ENCODE measurements around the gene CBX7. TPM values are rescaled to one million over a fixed set of nuclear protein-coding genes. Genes with fewer than 3 reads are reported as not detected.
A peak's percentile ranks its signal among the peaks of the same experiment; 100 is the strongest.

CBX7 gene
- total and polyA plus RNA-seq, 2 of the 8 experiments (the other 6 are each of a cell fraction or from before 2014, with no cell fraction given): 6.9 to 8.7 TPM

DNA sequence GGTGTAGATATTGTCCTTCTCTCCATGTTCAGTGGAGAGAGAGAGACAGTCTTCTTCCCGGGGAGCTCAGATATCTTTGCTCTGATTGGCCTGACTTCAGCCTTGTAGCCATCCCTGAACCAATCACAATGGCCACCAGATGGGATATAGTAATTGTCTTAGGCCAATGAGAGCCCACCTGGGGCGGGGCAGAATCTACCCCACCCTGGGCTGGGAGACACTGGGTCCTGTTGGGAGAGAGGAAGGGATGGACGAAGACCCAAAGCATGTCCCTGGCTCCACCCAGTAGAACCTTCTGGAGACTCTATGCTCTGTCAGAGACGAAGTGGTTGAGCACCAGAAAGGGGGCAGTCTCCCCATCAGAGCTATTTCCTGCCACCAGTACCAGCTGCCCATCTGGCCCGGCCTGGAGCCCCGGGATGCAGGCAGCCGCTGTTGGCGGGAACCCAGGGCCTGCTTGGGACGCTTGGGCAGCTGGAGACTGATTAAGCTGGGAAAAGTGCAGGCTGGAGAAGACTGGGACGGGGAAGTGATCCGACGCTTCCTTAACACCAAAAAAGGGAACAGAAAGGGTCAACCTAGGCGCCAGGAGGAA is 31.6 kb upstream of the CBX7 start:
- H3K4me3 ChIP-seq (ENCODE audit: extremely low read depth in 1 of 4, insufficient read depth in 2 of 4, low read depth in 3 of 4, low read length in 4 of 4): no peak overlapping the region
- peak overlapping the region; percentile 96; the same call in 1 of the 2 replicates for H2BK12ac ChIP-seq (ENCODE audit: low read depth, low read length)
- no peak overlapping the region for H4K5ac ChIP-seq (ENCODE audit: insufficient read length, low read depth, low read length)
- ChIA-PET POLR2A (ENCODE audit: partially characterized antibody) (interaction anchor here (0.6 to 4.4 kb wide), 12 partner anchors 8 to 336 kb away, joined by 3 to 31 read pairs (median 6); partner anchors contain the start of gene RPL3), CTCF (ENCODE audit: partially characterized antibody) (interaction anchor here (0.7 to 3.0 kb wide), 10 partner anchors 9 to 133 kb away, joined by 3 to 14 read pairs (median 6); no protein-coding TSS in a partner anchor)
- no peak overlapping the region for H3K4ac ChIP-seq (replicated peaks; ENCODE audit: insufficient read length, low read depth, low read length)
- H4K20me1 ChIP-seq (replicated peaks in 1 of 2; ENCODE audit: control insufficient read depth in 1 of 2, insufficient read depth in 2 of 2, low read length in 2 of 2): no peaks in the 10 kb centered on the region
- no peak overlapping the region for H2BK20ac ChIP-seq (ENCODE audit: low read length)
- H2BK15ac ChIP-seq (ENCODE audit: low read length): 0 out of 2 replicates have a peak overlapping the region, but pooled peaks have one; percentile 24
- H3K9me3 ChIP-seq (ENCODE audit: insufficient read depth in 2 of 2, low read depth in 1 of 2, low read length in 1 of 2): peaks cover 0 to 8% of the 10 kb centered on the region in 2 experiments; a peak in 2 of 4 replicates
- FAIRE-seq (no peak), DNase-seq (ENCODE audit: low read depth in 1 of 2, low spot score in 2 of 2) (no peak)
- no peak overlapping the region for H3K4me2 ChIP-seq (ENCODE audit: insufficient read depth in 1 of 2, low read depth in 2 of 2, low read length in 2 of 2)
- no peak overlapping the region for H3K23ac ChIP-seq (ENCODE audit: insufficient read length)
- H3K79me2 ChIP-seq (ENCODE audit: control insufficient read depth in 1 of 2, insufficient read depth in 2 of 2, low read length in 2 of 2): no peaks in the 10 kb centered on the region
- H3K18ac ChIP-seq (ENCODE audit: extremely low read depth, low read length): no peak overlapping the region
- peak overlapping the region; percentile 35 for H4K91ac ChIP-seq (replicated peaks; ENCODE audit: insufficient read length, low read length)
- H3K27ac ChIP-seq (ENCODE audit: low read depth, low read length): no peak overlapping the region
- no peak overlapping the region for H2AFZ ChIP-seq (ENCODE audit: low read length)
- no peaks in the 10 kb centered on the region for H3K23me2 ChIP-seq (ENCODE audit: low read depth, low read length)
- H2AK5ac ChIP-seq (ENCODE audit: low read depth, low read length): no peak overlapping the region; the same call in 1 of the 2 replicates
- no peak overlapping the region for H2BK5ac ChIP-seq (ENCODE audit: low read depth, low read length)
- H3K14ac ChIP-seq (ENCODE audit: insufficient read length): no peak overlapping the region
- no peak overlapping the region for H4K8ac ChIP-seq (ENCODE audit: extremely low read depth, insufficient read depth, low read length)
- H3K9ac ChIP-seq (replicated peaks in 1 of 4; ENCODE audit: extremely low read depth in 1 of 4, low read depth in 3 of 4, low read length in 3 of 4): no peak overlapping the region
- no peaks in the 10 kb centered on the region for H3K27me3 ChIP-seq (replicated peaks in 1 of 4; ENCODE audit: control insufficient read depth in 3 of 4, extremely low read depth in 1 of 4, insufficient read depth in 3 of 4, low read length in 3 of 4)
- no peak overlapping the region for H2BK120ac ChIP-seq (replicated peaks; ENCODE audit: low read depth, low read length)
- H3K56ac ChIP-seq (replicated peaks; ENCODE audit: insufficient read length, low read depth, low read length): no peak overlapping the region
- WGBS, 2 experiments (ENCODE audit: extremely low coverage in 1 of 2, insufficient coverage in 1 of 2, insufficient read length in 1 of 2, insufficient replicate concordance in 2 of 2, low coverage in 1 of 2, low lambda C conversion rate in 2 of 2, missing lambda C conversion rate in 1 of 2): 84% methylated on average over 13 of the region's 13 CpGs; no CpG with 5 or more reads in 1 of the 2 experiments
- peaks cover 0 to 18% (median 7%) of the 10 kb centered on the region in 4 experiments; a peak in 6 of 7 replicates for H3K4me1 ChIP-seq (replicated peaks in 1 of 4; ENCODE audit: control insufficient read depth in 3 of 4, insufficient read depth in 4 of 4, low read length in 3 of 4)
- no peaks in the 10 kb centered on the region for H3K79me1 ChIP-seq (ENCODE audit: low read depth, low read length)
- H3K36me3 ChIP-seq (ENCODE audit: control insufficient read depth in 2 of 4, insufficient read depth in 4 of 4, low read length in 3 of 4): no peaks in the 10 kb centered on the region
- TF ChIP-seq ZNF274 (IDR thresholded peaks at IDR 0.05; ENCODE audit: borderline replicate concordance, extremely low read depth, low read length): no peak
- TF ChIP-seq TBP (IDR thresholded peaks at IDR 0.05; ENCODE audit: low read depth, low read length): no peak
- TF ChIP-seq RBBP5 (IDR thresholded peaks at IDR 0.05; ENCODE audit: borderline replicate concordance, low read depth, low read length): no peak
- TF ChIP-seq KDM1A (IDR thresholded peaks at IDR 0.05; ENCODE audit: borderline replicate concordance, low read length): no peak
- TF ChIP-seq EZH2 (IDR thresholded peaks at IDR 0.05; ENCODE audit: low read depth, low read length, severe bottlenecking): no peak
- peak; percentile 75 for TF ChIP-seq SP1 (IDR thresholded peaks at IDR 0.05; ENCODE audit: low read depth, low read length)
- no peak for TF ChIP-seq BCL11A (IDR thresholded peaks at IDR 0.05; ENCODE audit: low read depth in 2 of 2, low read length in 2 of 2)
- TF ChIP-seq, protein P1, sequence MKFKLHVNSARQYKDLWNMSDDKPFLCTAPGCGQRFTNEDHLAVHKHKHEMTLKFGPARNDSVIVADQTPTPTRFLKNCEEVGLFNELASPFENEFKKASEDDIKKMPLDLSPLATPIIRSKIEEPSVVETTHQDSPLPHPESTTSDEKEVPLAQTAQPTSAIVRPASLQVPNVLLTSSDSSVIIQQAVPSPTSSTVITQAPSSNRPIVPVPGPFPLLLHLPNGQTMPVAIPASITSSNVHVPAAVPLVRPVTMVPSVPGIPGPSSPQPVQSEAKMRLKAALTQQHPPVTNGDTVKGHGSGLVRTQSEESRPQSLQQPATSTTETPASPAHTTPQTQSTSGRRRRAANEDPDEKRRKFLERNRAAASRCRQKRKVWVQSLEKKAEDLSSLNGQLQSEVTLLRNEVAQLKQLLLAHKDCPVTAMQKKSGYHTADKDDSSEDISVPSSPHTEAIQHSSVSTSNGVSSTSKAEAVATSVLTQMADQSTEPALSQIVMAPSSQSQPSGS (IDR thresholded peaks at IDR 0.05; ENCODE audit: low read length): no peak
- no peak for TF ChIP-seq NRF1 (IDR thresholded peaks at IDR 0.05; ENCODE audit: low read depth, low read length)
- no peak for TF ChIP-seq YY1 (IDR thresholded peaks at IDR 0.05; ENCODE audit: low read depth, low read length)
- TF ChIP-seq CBX8 (IDR thresholded peaks at IDR 0.05; ENCODE audit: borderline replicate concordance, low read depth, low read length): no peak
